Measurements from ENCODE around the gene LTB. TPM values are rescaled to one million over a fixed set of nuclear protein-coding genes. Genes with fewer than 3 reads are reported as not detected.

Gene LTB
- total and polyA plus RNA-seq, 9 of the 15 experiments (the other 6 are each of a cell fraction or from before 2014, with no cell fraction given), result 0.07 to 0.51 TPM; not detected in 7

DNA sequence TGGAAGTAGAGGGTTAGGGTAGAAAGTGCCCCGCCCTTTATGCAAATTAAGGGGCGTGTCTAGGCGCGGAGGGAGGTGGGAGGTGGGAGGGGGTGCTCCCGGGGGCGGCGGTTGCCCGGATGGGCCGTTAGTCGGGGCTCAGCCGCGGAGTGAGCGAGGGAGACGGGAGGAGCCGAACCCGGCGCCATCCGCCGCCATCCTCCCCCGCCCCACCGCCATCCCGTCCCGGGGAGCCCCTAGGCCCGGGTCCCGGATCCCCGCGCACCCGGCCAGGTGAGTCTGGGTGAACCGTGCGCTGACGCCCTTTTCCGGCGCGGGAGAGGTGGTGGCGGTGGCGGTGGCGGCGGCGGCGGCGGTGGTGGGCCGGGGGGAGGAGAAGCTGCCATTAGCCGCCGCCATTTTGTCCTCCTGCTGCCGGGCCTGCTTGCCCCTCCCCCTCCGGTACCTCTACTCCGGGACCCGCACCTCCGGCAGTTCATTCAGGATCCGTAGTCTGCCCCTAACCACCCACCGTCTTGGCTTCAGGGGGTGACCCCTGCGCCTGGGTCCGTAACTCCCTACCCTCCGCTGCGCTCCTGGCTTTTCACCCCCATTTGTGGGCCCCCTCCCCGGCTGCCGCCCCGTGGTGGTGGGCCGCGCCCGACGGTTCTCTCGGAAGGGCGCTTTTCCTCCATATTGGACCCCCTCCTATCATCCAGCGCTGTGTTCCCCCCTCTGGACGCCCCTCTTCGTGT, 38.5 kb upstream of the LTB start, which contains the start of gene PRRC2A (continued):
- no peak for TF ChIP-seq ZNF280A (IDR thresholded peaks at IDR 0.05; ENCODE audit: low read depth, partially characterized antibody)
- TF ChIP-seq TRIM24 (IDR thresholded peaks at IDR 0.05), result peak in 1 of 2 experiments; percentile 41; a peak in 1 of 4 replicates
- TF ChIP-seq, protein P1, sequence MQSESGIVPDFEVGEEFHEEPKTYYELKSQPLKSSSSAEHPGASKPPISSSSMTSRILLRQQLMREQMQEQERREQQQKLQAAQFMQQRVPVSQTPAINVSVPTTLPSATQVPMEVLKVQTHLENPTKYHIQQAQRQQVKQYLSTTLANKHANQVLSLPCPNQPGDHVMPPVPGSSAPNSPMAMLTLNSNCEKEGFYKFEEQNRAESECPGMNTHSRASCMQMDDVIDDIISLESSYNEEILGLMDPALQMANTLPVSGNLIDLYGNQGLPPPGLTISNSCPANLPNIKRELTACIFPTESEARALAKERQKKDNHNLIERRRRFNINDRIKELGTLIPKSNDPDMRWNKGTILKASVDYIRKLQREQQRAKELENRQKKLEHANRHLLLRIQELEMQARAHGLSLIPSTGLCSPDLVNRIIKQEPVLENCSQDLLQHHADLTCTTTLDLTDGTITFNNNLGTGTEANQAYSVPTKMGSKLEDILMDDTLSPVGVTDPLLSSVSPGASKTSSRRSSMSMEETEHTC (IDR thresholded peaks at IDR 0.05), result no peak
- TF ChIP-seq ETV5 (CRISPR knock-in tag; IDR thresholded peaks at IDR 0.05; ENCODE audit: low read depth), result 0 out of 2 replicates have a peak, but pooled peaks have one; percentile 61
- TF ChIP-seq PATZ1 (CRISPR knock-in tag; IDR thresholded peaks at IDR 0.05; ENCODE audit: borderline replicate concordance), result no peak
- TF ChIP-seq KDM4B (IDR thresholded peaks at IDR 0.05; ENCODE audit: borderline replicate concordance in 2 of 2, low read depth in 1 of 2), result no peak
- peak; percentile 67; the same call in 1 of the 2 replicates for TF ChIP-seq ZNF583 (CRISPR knock-in tag; IDR thresholded peaks at IDR 0.05)
- TF ChIP-seq POLR2B (IDR thresholded peaks at IDR 0.05; ENCODE audit: low read depth, partially characterized antibody), result peak; percentile 74
- no peak for TF ChIP-seq POLR3G (IDR thresholded peaks at IDR 0.05; ENCODE audit: extremely low read depth, insufficient read length, insufficient replicate concordance)
- TF ChIP-seq TAF7 (tag; IDR thresholded peaks at IDR 0.05), result peak; percentile 100
- TF ChIP-seq SREBF1 (IDR thresholded peaks at IDR 0.05; ENCODE audit: borderline replicate concordance, low read depth, low read length), result no peak
- peak; percentile 87 for TF ChIP-seq ETS1 (conservative IDR thresholded peaks at IDR 0.05; ENCODE audit: control insufficient read depth, low read depth, low read length)
- TF ChIP-seq SRF (CRISPR knock-in tag; IDR thresholded peaks at IDR 0.05), result no peak
- TF ChIP-seq YBX1 (IDR thresholded peaks at IDR 0.05), result no peak
- no peak for TF ChIP-seq NR2F6 (CRISPR knock-in tag; IDR thresholded peaks at IDR 0.05)
- TF ChIP-seq, protein P2, sequence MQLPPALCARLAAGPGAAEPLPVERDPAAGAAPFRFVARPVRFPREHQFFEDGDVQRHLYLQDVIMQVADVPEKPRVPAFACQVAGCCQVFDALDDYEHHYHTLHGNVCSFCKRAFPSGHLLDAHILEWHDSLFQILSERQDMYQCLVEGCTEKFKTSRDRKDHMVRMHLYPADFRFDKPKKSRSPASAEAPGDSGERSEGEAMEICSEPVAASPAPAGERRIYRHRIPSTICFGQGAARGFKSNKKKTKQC (CRISPR knock-in tag; IDR thresholded peaks at IDR 0.05), result peak; percentile 93; the same call in 1 of the 2 replicates
- peak in 1 of 2 experiments; percentile 83; a peak in 2 of 4 replicates for TF ChIP-seq SIN3A (IDR thresholded peaks at IDR 0.05; ENCODE audit: borderline replicate concordance in 2 of 2, control insufficient read depth in 1 of 2, low read depth in 2 of 2, low read length in 2 of 2)
- no peak for TF ChIP-seq MBD1 (CRISPR knock-in tag; IDR thresholded peaks at IDR 0.05)

Measured in K562 (cell line).